NB4 (cell line): ENCODE measurements around the gene RXRA.

Experiments
- DNase-seq: peaks from one replicate; pipeline ENCODE4 v3.0.0; 2010; ENCODE audit warnings: low read depth
- H3K4me3 ChIP-seq: one replicate; pipeline ENCODE4 v1.5.1; 2011; ENCODE audit warnings: mild to moderate bottlenecking, low read depth, low read length, moderate library complexity
- MYC ChIP-seq: IDR thresholded peaks from 2 replicates; pipeline ENCODE4 v1.6.1; 2011; ENCODE audit warnings: low read depth, low read length
- POLR2A ChIP-seq: IDR thresholded peaks from 2 replicates; pipeline ENCODE4 v1.6.1; 2011; ENCODE audit warnings: mild to moderate bottlenecking; ENCODE audit not compliant: insufficient read length; ENCODE audit errors: extremely low read depth
- TF ChIP-seq, protein P1 (sequence below): IDR thresholded peaks from one replicate; pipeline ENCODE4 v1.5.1; 2012; ENCODE audit warnings: low read depth, low read length
- TF ChIP-seq, protein P2 (sequence below): IDR thresholded peaks from 2 replicates; pipeline ENCODE4 v1.6.1; 2011; ENCODE audit warnings: low read depth, low read length

RXRA gene

GRCh38 chr9:134459573-134459972, 133.3 kb downstream of the RXRA start:
- H3K4me3 ChIP-seq, result no peak overlapping the region
- no peak for DNase-seq
- TF ChIP-seq, protein P1, sequence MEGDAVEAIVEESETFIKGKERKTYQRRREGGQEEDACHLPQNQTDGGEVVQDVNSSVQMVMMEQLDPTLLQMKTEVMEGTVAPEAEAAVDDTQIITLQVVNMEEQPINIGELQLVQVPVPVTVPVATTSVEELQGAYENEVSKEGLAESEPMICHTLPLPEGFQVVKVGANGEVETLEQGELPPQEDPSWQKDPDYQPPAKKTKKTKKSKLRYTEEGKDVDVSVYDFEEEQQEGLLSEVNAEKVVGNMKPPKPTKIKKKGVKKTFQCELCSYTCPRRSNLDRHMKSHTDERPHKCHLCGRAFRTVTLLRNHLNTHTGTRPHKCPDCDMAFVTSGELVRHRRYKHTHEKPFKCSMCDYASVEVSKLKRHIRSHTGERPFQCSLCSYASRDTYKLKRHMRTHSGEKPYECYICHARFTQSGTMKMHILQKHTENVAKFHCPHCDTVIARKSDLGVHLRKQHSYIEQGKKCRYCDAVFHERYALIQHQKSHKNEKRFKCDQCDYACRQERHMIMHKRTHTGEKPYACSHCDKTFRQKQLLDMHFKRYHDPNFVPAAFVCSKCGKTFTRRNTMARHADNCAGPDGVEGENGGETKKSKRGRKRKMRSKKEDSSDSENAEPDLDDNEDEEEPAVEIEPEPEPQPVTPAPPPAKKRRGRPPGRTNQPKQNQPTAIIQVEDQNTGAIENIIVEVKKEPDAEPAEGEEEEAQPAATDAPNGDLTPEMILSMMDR, result no peak
- TF ChIP-seq MYC (no peak), POLR2A (no peak)
- TF ChIP-seq, protein P2, sequence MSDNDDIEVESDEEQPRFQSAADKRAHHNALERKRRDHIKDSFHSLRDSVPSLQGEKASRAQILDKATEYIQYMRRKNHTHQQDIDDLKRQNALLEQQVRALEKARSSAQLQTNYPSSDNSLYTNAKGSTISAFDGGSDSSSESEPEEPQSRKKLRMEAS, result no peak

DNA sequence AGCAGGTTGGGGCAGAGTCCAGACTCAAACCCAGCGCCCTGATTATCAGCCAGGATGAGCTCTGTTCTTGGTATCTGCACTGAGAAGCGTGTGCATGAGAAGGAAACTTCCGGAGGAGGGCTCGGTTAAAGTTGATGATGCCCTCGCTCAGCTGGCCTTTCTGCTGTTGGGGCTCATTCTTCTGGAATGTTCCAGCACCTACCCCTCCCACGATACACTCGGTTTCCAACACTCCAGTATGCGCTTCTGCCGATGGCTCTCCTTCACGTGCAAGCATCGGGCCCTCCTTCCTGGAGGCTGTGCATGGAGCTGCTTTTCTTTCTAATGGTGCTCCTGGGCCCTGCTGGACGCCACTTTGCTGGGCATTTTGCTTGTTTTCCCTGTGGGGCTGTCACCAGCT, 134.0 kb downstream of the RXRA start:
- TF ChIP-seq MYC (no peak), POLR2A (no peak)

GRCh38 chr9:134460896-134461295, 134.6 kb downstream of the RXRA start:
- no peak for DNase-seq
- H3K4me3 ChIP-seq, result no peak overlapping the region
- no peak for TF ChIP-seq MYC
- TF ChIP-seq POLR2A, result no peak
- TF ChIP-seq, protein P1, result no peak
- TF ChIP-seq, protein P2, result no peak

More for the DNA sequence above, 134.0 kb downstream of the RXRA start:
- no peak overlapping the region for H3K4me3 ChIP-seq
- DNase-seq, result no peak

DNA sequence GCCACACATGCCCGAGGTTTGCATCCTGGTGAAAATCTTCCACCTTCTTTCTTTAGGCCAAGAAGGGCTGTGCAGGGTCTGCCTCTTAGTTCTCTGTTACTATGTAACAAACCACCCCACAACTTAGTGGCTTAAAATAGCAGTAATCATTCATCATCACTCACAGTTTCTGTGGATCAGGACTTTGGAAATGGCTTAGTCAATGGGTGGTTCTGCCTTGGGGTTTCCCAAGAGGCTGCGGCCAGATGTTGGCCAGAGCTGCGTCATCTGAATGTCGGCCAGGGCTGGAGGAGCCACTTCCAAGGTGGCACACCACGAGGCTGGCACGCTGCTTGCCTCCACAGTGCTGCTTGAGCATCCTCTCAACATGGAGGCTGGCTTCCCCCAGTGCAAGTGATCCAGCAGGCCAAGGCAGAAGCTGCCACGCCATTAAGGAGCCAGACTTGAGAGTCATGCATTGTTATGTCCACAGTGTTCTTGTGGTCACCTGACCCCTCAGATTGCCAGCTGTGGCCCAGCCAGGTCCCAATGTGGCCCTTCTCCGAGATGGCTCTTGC, 135.2 kb downstream of the RXRA start:
- TF ChIP-seq, protein P2, result no peak
- TF ChIP-seq POLR2A (no peak), MYC (no peak)
- TF ChIP-seq, protein P1, result no peak
- no peak for DNase-seq

DNA sequence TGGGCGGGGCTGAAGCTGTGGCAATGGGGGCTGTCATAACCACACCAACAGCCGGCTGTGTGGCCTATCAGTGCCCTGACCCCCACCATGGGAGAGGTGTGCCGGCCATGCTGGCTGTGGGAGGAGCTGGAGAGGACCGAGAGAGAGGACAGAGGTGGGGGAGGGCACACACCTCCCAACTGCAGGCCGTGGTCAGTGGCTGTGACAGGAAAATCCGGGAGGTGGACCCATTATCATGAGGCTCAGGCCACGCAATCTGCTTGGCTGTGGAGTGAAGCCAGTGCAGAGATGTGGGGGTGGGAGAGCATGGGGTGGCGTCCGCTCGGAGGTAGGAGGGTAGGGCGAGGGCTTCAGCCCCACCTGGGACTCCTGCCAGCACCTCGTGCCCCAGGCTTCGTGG, 136.1 kb downstream of the RXRA start:
- DNase-seq, result no peak
- H3K4me3 ChIP-seq, result no peak overlapping the region
- TF ChIP-seq, protein P2, result no peak
- no peak for TF ChIP-seq MYC

More for the DNA sequence above, 135.2 kb downstream of the RXRA start:
- H3K4me3 ChIP-seq, result no peak overlapping the region

DNA sequence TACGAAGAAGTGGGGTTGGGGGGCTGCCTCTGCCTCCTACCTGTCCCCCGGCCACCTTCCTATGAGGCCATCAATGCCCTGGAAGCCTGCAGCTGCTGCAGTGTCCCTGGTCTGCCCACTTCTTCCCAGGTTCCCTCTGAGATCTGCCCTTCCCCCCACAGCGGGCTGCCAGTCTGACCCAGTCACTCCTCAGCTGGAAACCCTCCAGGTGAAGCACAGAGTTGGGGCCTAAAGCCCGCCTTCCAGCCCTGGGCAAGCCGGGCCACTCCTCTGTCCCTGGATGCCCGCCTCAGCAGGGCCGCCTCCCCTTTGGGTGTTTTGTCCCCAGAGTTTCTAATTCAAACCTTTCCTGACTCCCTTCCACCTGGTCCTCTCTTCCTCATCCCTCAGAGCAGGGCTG, 137.0 kb downstream of the RXRA start:
- TF ChIP-seq POLR2A, result no peak
- TF ChIP-seq, protein P1, result no peak
- TF ChIP-seq, protein P2, result no peak
- TF ChIP-seq MYC, result no peak
- no peak overlapping the region for H3K4me3 ChIP-seq
- no peak for DNase-seq
